GM12878 (cell line): ENCODE data around the gene AFG1L.

Source experiments
- ATF7 ChIP-seq: fragments of 450-650 bp; IDR thresholded peaks from 2 replicates; pipeline ENCODE4 v1.6.1; 2016; ENCODE audit warnings: low read depth, mild to moderate bottlenecking
- CEBPZ ChIP-seq: fragments of 150-350 bp; IDR thresholded peaks from 2 replicates; pipeline ENCODE4 v1.6.1; 2016; ENCODE audit warnings: low read depth, low read length
- EZH2 ChIP-seq: IDR thresholded peaks from 2 replicates; pipeline ENCODE4 v1.6.1; 2012; ENCODE audit warnings: low read depth, mild to moderate bottlenecking, control low read depth, inconsistent platforms, low read length, borderline replicate concordance; ENCODE audit not compliant: control insufficient read depth
- MXI1 ChIP-seq: fragments of 150-350 bp; IDR thresholded peaks from 2 replicates; pipeline ENCODE4 v1.6.1; 2011; ENCODE audit warnings: low read depth, mild to moderate bottlenecking, inconsistent platforms, low read length, improper control_type of control experiment
- MYC ChIP-seq: IDR thresholded peaks from 2 replicates; pipeline ENCODE4 v1.6.1; 2011; ENCODE audit warnings: mild to moderate bottlenecking, low read length, moderate library complexity, inconsistent platforms; ENCODE audit not compliant: insufficient read depth, insufficient replicate concordance, insufficient read length, severe bottlenecking
- POLR2A ChIP-seq: IDR thresholded peaks from 2 replicates; pipeline ENCODE4 v1.6.1; 2011; ENCODE audit warnings: low read depth, mild to moderate bottlenecking, low read length
- TF ChIP-seq, protein P1 (sequence below), 3 experiments: IDR thresholded peaks in 2 of 3; conservative IDR thresholded peaks in 1 of 3; 2 replicates each; pipeline ENCODE4 v1.5.1; 2011; ENCODE audit warnings: low read depth in 3 of 3, low read length in 3 of 3, mild to moderate bottlenecking in 3 of 3, control low read depth in 2 of 3, moderate library complexity in 2 of 3, inconsistent platforms in 1 of 3, mixed read lengths in 1 of 3; ENCODE audit not compliant: control insufficient read depth in 2 of 3, insufficient read depth in 1 of 3; ENCODE audit errors: extremely low read depth in 1 of 3

DNA sequence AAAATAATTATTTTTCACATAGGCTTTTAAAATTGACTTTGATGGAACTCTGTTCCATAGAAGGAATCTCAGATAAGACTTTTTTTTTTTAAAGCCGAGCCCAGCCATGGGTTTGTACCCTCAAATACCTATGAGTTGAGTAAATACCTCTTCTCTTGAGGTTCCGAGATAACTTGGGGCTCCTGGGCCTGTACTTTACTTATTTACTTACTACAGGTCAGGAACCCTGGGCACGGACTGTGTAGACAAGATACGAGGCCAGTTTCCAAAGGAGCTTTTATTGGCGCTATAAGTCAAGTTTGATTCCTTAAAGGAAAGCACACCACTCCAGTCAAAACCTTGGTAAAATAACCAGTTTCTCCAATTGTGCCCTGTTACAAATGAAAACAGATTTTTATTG lies 7.5 kb downstream of the AFG1L start:
- no peak for TF ChIP-seq CEBPZ
- TF ChIP-seq MXI1: no peak
- TF ChIP-seq EZH2: no peak
- TF ChIP-seq, protein P1, sequence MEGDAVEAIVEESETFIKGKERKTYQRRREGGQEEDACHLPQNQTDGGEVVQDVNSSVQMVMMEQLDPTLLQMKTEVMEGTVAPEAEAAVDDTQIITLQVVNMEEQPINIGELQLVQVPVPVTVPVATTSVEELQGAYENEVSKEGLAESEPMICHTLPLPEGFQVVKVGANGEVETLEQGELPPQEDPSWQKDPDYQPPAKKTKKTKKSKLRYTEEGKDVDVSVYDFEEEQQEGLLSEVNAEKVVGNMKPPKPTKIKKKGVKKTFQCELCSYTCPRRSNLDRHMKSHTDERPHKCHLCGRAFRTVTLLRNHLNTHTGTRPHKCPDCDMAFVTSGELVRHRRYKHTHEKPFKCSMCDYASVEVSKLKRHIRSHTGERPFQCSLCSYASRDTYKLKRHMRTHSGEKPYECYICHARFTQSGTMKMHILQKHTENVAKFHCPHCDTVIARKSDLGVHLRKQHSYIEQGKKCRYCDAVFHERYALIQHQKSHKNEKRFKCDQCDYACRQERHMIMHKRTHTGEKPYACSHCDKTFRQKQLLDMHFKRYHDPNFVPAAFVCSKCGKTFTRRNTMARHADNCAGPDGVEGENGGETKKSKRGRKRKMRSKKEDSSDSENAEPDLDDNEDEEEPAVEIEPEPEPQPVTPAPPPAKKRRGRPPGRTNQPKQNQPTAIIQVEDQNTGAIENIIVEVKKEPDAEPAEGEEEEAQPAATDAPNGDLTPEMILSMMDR (IDR thresholded peaks at IDR 0.05 in 2 of 3, conservative IDR thresholded peaks at IDR 0.05 in 1 of 3; ENCODE audit: control insufficient read depth in 2 of 3, extremely low read depth in 1 of 3, insufficient read depth in 1 of 3, low read depth in 3 of 3, low read length in 3 of 3): no peak
- no peak for TF ChIP-seq ATF7
- TF ChIP-seq POLR2A: no peak
- TF ChIP-seq MYC: no peak
